A673 (cell line): ENCODE results near the gene C12orf56. TPM values are rescaled to one million over a fixed set of nuclear protein-coding genes. Genes with fewer than 3 reads are reported as not detected.

Source experiments
- BruUV-seq: library from RNA; stranded (reverse); fragments of 400-500 nt; replicated peaks from 2 replicates; lab custom pipeline; 2021; lab: Mats Ljungman, UMichigan
- CTCF ChIA-PET: fragments of 300-600 bp; sonication (Branson Sonifier 250); formaldehyde crosslinking; loops from one replicate; lab custom pipeline; 2022; ENCODE audit warnings: antibody characterized with exemption; lab: Charles Lee
- POLR2A ChIA-PET: fragments of 300-600 bp; sonication (Branson Sonifier 250); formaldehyde crosslinking; loops from one replicate; lab custom pipeline; 2022; ENCODE audit warnings: antibody characterized with exemption; ENCODE audit not compliant: low non-redundant PET; lab: Charles Lee
- DNase-seq: peaks from one replicate; pipeline ENCODE4 v3.0.0-alpha.2; 2015; ENCODE audit warnings: low spot score
- H3K27ac ChIP-seq: fragments of 200-600 bp; sonication (generic); 2 replicates; pipeline ENCODE4 v1.5.1; 2016; ENCODE audit warnings: mixed run types, low read depth, mild to moderate bottlenecking, mixed read lengths, antibody characterized with exemption, low read length; ENCODE audit not compliant: poor library complexity, severe bottlenecking
- H3K27me3 ChIP-seq: fragments of 200-600 bp; sonication (generic); replicated peaks from 2 replicates; pipeline ENCODE4 v1.6.1; 2017; ENCODE audit warnings: mixed run types, low read depth, mild to moderate bottlenecking, mixed read lengths, antibody characterized with exemption, low read length; ENCODE audit not compliant: insufficient read depth, poor library complexity
- H3K36me3 ChIP-seq: fragments of 200-600 bp; sonication (generic); 2 replicates; pipeline ENCODE4 v1.6.1; 2016; ENCODE audit warnings: mixed run types, mild to moderate bottlenecking, mixed read lengths, antibody characterized with exemption, low read length; ENCODE audit not compliant: insufficient read depth, poor library complexity, severe bottlenecking
- H3K4me1 ChIP-seq: fragments of 200-600 bp; sonication (generic); 2 replicates; pipeline ENCODE4 v1.6.1; 2017; ENCODE audit warnings: mixed run types, mild to moderate bottlenecking, mixed read lengths, antibody characterized with exemption, low read length; ENCODE audit not compliant: insufficient read depth, poor library complexity, severe bottlenecking
- H3K4me3 ChIP-seq: fragments of 200-600 bp; sonication (generic); 2 replicates; pipeline ENCODE4 v1.5.1; 2016; ENCODE audit warnings: low read depth, mixed run types, mild to moderate bottlenecking, mixed read lengths, low read length; ENCODE audit not compliant: poor library complexity, severe bottlenecking
- H3K9me3 ChIP-seq: fragments of 200-600 bp; sonication (generic); 2 replicates; pipeline ENCODE4 v1.6.1; 2016; ENCODE audit warnings: mixed run types, low read depth, mild to moderate bottlenecking, mixed read lengths, antibody characterized with exemption, low read length; ENCODE audit not compliant: poor library complexity, severe bottlenecking
- EZH2 ChIP-seq: fragments of 200-600 bp; sonication (generic); IDR thresholded peaks from 2 replicates; pipeline ENCODE4 v1.6.1; 2017; ENCODE audit warnings: borderline replicate concordance, low read depth, mild to moderate bottlenecking, mixed read lengths, antibody characterized with exemption, low read length; ENCODE audit not compliant: poor library complexity, severe bottlenecking
- intact Hi-C: fragments of 100-400 bp; cut with micrococcal nuclease; formaldehyde crosslinking; loops from one replicate; pipeline ENCODE4 v1.10.0; 2022; ENCODE audit not compliant: unreplicated experiment
- total RNA-seq: library from RNA; stranded (reverse); gene quantifications from 2 replicates; pipeline ENCODE4 v1.2.3, GENCODE V29; 2021
- TF ChIP-seq, protein P1 (sequence below): fragments of 300-800, 200-600 bp; sonication (generic); conservative IDR thresholded peaks from 2 replicates; pipeline ENCODE4 v1.5.1; 2017; ENCODE audit warnings: low read depth, mild to moderate bottlenecking, antibody characterized with exemption, low read length, moderate library complexity, mixed read lengths

The C12orf56 gene
- total RNA-seq, 1 experiment from 2014 or later, result not detected

DNA sequence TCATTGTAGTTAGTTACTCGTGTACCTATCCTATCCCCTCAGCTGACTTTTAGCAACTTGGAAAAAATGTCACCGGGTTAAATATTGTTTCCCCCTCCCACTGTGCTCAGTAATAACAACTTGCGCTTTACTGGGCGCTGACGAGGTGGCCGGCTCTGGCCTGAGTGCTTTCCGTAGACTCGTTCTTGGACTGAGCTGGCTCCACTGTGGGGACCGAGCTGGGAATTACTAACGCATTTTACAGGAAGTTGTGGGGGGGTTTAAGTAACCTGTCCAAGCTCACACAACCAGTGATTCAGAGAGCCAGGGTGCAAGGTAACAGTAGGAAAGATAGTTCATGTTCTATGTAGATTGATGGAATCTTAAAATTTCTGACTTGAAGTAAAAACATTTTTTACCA, 86.0 kb downstream of the C12orf56 start:
- Histone ChIP-seq H3K36me3 (no peaks in the 10 kb centered on the region), H3K27me3 (no peaks in the 10 kb centered on the region), H3K4me3 (no peak overlapping the region), H3K4me1 (no peaks in the 10 kb centered on the region), H3K9me3 (no peaks in the 10 kb centered on the region), H3K27ac (no peak overlapping the region)
- TF ChIP-seq, protein P1, sequence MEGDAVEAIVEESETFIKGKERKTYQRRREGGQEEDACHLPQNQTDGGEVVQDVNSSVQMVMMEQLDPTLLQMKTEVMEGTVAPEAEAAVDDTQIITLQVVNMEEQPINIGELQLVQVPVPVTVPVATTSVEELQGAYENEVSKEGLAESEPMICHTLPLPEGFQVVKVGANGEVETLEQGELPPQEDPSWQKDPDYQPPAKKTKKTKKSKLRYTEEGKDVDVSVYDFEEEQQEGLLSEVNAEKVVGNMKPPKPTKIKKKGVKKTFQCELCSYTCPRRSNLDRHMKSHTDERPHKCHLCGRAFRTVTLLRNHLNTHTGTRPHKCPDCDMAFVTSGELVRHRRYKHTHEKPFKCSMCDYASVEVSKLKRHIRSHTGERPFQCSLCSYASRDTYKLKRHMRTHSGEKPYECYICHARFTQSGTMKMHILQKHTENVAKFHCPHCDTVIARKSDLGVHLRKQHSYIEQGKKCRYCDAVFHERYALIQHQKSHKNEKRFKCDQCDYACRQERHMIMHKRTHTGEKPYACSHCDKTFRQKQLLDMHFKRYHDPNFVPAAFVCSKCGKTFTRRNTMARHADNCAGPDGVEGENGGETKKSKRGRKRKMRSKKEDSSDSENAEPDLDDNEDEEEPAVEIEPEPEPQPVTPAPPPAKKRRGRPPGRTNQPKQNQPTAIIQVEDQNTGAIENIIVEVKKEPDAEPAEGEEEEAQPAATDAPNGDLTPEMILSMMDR, result no peak
- TF ChIP-seq EZH2, result no peak
- intact Hi-C loops, result no loop called here
- POLR2A ChIA-PET, result no interaction called here
- no TSS peak for BruUV-seq
- CTCF ChIA-PET, result no interaction called here
- no peak for DNase-seq

DNA sequence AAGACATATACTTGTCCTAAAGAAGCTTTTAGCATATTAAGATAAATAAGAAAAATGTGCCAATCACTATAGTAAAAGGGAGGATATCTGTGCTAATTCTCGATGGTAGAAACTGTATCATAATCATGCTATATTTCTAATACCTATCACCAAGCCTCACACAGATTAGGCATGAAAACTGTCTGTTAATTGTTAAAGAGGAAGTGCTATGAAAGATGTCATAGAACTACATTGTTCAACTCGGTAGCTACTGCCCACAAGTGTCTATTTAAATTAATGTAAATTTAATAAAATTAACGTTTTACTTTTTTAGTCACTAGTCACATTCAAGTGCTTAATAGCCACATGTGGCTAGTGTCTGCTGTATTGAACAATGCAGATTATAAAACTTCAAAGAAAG, 90.9 kb downstream of the C12orf56 start:
- BruUV-seq, result no TSS peak
- intact Hi-C loops, result no loop called here
- no peak overlapping the region for H3K4me3 ChIP-seq
- H3K36me3 ChIP-seq, result no peaks in the 10 kb centered on the region
- CTCF ChIA-PET, result no interaction called here
- no peaks in the 10 kb centered on the region for H3K27me3 ChIP-seq
- H3K4me1 ChIP-seq, result no peaks in the 10 kb centered on the region
- H3K9me3 ChIP-seq, result no peaks in the 10 kb centered on the region
- no peak for DNase-seq
- H3K27ac ChIP-seq, result no peak overlapping the region
- POLR2A ChIA-PET, result no interaction called here
- TF ChIP-seq, protein P1, result no peak
- TF ChIP-seq EZH2, result no peak

DNA sequence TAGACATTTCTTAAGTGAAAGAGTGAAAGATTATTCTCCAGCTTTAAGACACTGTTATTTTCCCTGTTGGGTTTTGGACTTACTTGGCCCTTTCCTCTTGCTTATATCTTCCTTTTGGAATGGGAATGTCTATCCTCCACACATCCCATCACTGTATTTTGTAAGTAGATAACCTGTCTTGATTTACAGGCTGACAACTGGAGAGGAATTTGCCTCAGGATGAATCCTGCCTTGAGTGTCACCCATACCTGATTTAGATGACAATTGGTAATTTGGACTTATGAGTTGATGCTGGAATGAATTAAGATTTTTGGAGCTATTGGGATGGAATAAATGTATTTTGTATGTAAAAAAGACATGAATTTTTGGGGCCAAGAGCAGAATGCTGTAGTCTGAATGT, 94.3 kb downstream of the C12orf56 start:
- H3K4me1 ChIP-seq, result no peaks in the 10 kb centered on the region
- no peak for TF ChIP-seq EZH2
- TF ChIP-seq, protein P1, result no peak
- H3K4me3 ChIP-seq, result no peak overlapping the region
- intact Hi-C loops, result no loop called here
- no TSS peak for BruUV-seq
- POLR2A ChIA-PET, result no interaction called here
- no peak for DNase-seq
- CTCF ChIA-PET, result no interaction called here
- no peaks in the 10 kb centered on the region for H3K36me3 ChIP-seq
- no peaks in the 10 kb centered on the region for H3K27me3 ChIP-seq
- no peaks in the 10 kb centered on the region for H3K9me3 ChIP-seq
- H3K27ac ChIP-seq, result no peak overlapping the region
